Bronchial epithelial cell (primary cell): ENCODE results near the gene HOXA10. TPM values are rescaled to one million over a fixed set of nuclear protein-coding genes. Genes with fewer than 3 reads are reported as not detected.

ENCODE experiments used
- DNase-seq: peaks from one replicate; pipeline ENCODE4 v3.0.0-alpha.2; 2010; ENCODE audit warnings: low read depth
- FAIRE-seq: peaks from 2 replicates; lab custom pipeline; 2011; peaks lifted over from hg19 to GRCh38; lab: Jason Lieb, UNC
- H3K27me3 ChIP-seq: 2 replicates; pipeline ENCODE4 v1.5.1; 2011; ENCODE audit warnings: low read length; ENCODE audit not compliant: control insufficient read depth, insufficient read depth
- H3K36me3 ChIP-seq: 2 replicates; pipeline ENCODE4 v1.5.1; 2011; ENCODE audit warnings: low read length; ENCODE audit not compliant: control insufficient read depth, insufficient read depth
- H3K4me3 ChIP-seq: 2 replicates; pipeline ENCODE4 v1.5.1; 2011; ENCODE audit warnings: mild to moderate bottlenecking, low read depth, low read length, control low read depth
- CTCF ChIP-seq: IDR thresholded peaks from 2 replicates; pipeline ENCODE4 v1.5.1; 2011; ENCODE audit warnings: mild to moderate bottlenecking, moderate library complexity, low read length, control low read depth, inconsistent platforms; ENCODE audit not compliant: insufficient read depth, severe bottlenecking
- total RNA-seq: library from RNA; depleted of rRNA; stranded (reverse); fragments of >200 nt; gene quantifications from 2 replicates; pipeline ENCODE4 v1.2.1, GENCODE V29; 2014

The HOXA10 gene
- total RNA-seq, 1 donor from 2014 or later, result not detected

GRCh38 chr7:27163288-27164044 is 10.7 kb downstream of the HOXA10 start:
- Histone ChIP-seq H3K4me3 (no peak overlapping the region), H3K36me3 (no peaks in the 10 kb centered on the region), H3K27me3 (peaks cover 78% of the 10 kb centered on the region)
- TF ChIP-seq CTCF, result no peak
- FAIRE-seq, result no peak
- no peak for DNase-seq

DNA sequence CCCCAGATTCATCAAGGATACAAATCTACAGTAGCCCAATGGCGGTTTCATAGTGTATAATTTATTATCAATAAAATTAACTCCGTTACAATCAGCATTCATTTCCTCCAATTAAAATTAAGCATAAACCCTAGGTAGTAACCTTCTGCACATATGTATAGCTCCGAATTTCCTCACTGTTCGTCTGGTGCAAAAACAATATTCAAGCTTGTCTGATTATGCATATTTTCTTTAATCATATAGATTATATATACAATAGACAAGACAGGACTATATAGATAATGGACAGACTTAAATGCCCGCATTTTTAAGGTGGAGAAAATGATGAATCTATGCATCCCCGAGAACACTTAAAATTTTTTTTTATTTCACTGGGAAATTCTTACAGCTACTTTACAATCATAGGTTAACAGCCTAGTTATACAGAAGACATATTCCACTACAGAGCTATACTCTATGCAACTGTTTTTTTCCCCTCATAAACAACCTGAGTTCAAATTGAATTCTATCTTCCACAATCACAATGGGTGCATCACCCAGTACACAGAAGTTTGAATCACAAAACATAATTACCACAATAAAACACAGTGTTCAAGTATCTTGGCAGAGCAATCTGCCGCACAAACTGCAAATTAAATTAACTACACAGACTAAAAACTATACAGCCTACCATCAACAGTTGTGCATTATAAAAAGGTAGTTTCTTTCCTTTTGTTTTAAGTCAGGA is 11.4 kb downstream of the HOXA10 start:
- H3K4me3 ChIP-seq, result no peak overlapping the region
- peaks cover 78% of the 10 kb centered on the region for H3K27me3 ChIP-seq
- FAIRE-seq (no peak), DNase-seq (no peak)
- no peak for TF ChIP-seq CTCF
- H3K36me3 ChIP-seq, result no peaks in the 10 kb centered on the region

- no peak for FAIRE-seq
- TF ChIP-seq CTCF, result no peak
- Histone ChIP-seq H3K4me3 (no peak overlapping the region), H3K36me3 (no peaks in the 10 kb centered on the region), H3K27me3 (peaks cover 77% of the 10 kb centered on the region)
- DNase-seq, result no peak
Measured at GRCh38 chr7:27161721-27162560, 12.2 kb downstream of the HOXA10 start.

DNA sequence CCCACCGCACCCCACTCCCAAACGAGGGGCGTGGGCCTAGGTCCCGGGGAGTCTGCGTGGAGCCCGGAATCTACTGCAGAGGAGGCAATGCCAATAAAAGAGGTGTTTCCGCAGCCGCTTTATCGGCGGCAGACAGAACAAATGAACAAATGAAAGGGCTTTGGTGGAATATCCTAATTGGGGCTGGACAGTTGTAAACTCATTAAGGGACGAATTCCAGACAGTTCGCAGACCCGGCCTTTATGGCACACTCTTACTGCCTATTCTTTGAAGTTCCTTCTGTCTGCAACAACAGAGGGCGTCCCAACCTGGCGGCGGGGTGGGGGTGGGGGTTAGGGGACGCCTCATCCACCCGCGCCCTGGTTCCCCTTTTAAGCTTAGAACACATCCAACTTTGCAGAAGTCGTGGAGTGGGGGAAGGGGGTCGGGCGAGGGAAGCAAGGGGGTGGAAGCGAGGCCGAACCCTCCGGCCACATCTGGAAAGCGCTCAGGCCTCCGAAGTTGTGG is 12.9 kb downstream of the HOXA10 start:
- no peak for TF ChIP-seq CTCF
- peaks cover 76% of the 10 kb centered on the region for H3K27me3 ChIP-seq
- no peaks in the 10 kb centered on the region for H3K36me3 ChIP-seq
- no peak for DNase-seq
- H3K4me3 ChIP-seq, result peak overlapping the region; percentile 32
- FAIRE-seq, result no peak

DNA sequence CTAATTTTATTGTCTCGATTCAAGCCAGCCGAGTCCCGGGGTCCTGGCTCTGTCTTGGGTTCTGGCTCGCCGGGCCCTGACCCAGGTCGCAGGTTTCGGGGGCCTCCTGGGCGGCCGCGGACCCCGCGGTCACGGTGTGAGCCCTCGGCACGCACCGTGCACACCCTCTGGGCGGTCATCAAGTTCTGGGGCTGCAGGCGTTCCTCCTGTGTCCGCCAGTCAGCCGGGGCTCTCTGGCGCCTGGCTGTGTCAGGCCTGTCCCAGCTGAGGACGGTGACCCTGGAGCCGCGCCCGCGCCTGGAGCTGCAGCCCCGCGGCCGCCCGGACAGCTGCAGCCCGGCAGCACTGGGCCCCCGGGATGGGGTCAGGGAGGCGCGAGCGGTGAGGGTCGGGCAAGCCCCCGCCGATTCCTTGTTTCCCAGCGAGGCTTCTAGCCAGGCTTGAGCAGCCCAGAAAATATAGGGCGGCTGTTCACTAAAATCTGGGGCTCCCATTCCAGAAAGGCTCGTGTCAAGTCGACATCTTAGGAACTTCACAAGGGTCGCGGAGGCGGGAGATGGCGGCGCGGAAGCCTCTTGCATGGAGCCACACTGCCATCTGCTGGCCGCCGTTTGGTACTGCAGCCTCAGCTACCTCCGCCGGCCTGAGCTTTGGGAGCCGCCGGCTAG is 13.4 kb downstream of the HOXA10 start:
- Histone ChIP-seq H3K27me3 (peaks cover 76% of the 10 kb centered on the region), H3K4me3 (peak overlapping the region; percentile 32), H3K36me3 (no peaks in the 10 kb centered on the region)
- TF ChIP-seq CTCF, result peak; percentile 97
- no peak for FAIRE-seq
- DNase-seq, result peak; percentile 29
